VCaP (cell line): ENCODE data around the gene CCBE1.

Experiments used
- H3K27ac ChIP-seq: fragments of 450-650 bp; 2 replicates; pipeline ENCODE4 v1.5.1; 2017
- TF ChIP-seq, protein P1 (sequence below): fragments of 450-650 bp; conservative IDR thresholded peaks from 2 replicates; pipeline ENCODE4 v1.5.1; 2017; ENCODE audit warnings: mild to moderate bottlenecking, moderate library complexity

The CCBE1 gene

DNA sequence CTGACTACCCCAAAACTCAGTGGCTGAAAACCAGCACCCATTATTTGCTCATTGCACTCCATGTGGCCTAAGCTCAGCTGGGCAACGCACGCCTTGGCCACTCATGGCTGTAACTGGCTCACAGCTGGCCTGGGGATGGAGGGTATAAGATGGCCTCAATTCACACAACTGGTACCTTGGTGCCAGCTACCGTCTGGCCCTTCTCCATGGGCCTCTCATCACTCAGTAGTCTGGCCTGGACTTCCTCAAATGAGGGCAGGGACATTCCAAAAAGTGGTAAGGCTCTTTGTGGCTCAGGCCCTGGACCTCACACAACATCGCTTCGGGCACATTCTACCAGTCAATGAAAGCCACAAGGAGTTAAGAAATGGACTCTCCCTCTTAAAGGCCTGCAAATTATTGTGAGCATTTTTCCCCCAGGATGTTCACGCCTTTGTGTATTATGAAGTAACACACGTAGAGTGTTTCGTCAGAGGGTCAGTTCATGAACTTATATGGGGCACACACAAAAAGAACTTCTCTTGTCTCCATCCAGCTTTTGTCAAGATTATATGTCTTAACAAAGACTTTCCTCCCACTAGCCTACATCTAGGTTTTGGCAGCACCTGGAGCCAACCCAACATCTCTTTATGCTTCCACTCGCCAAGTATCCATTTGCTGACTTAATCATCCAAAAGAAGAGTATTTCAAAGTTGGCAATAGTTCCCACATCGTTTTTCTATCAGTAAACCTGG, 145.2 kb downstream of the CCBE1 start:
- no peak overlapping the region for H3K27ac ChIP-seq
- TF ChIP-seq, protein P1, sequence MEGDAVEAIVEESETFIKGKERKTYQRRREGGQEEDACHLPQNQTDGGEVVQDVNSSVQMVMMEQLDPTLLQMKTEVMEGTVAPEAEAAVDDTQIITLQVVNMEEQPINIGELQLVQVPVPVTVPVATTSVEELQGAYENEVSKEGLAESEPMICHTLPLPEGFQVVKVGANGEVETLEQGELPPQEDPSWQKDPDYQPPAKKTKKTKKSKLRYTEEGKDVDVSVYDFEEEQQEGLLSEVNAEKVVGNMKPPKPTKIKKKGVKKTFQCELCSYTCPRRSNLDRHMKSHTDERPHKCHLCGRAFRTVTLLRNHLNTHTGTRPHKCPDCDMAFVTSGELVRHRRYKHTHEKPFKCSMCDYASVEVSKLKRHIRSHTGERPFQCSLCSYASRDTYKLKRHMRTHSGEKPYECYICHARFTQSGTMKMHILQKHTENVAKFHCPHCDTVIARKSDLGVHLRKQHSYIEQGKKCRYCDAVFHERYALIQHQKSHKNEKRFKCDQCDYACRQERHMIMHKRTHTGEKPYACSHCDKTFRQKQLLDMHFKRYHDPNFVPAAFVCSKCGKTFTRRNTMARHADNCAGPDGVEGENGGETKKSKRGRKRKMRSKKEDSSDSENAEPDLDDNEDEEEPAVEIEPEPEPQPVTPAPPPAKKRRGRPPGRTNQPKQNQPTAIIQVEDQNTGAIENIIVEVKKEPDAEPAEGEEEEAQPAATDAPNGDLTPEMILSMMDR, result no peak

DNA sequence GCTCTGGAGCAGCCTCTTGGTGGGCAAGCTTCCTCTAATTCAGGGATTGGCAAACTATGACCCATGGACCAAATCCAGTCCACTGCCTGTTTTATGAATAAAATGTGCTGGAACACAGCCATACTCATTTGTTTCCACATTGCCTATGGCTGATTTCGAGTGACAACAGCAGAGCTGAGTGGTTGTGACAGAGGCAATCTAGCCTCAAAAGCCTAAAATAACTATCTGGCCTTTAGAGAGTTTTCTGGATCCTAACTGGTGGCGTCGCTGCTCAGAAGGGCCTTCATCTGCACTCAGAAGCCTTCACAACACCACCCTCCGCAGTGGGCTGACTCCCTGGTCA, 147.1 kb downstream of the CCBE1 start:
- H3K27ac ChIP-seq, result peak overlapping the region; percentile 77
- TF ChIP-seq, protein P1, result no peak

DNA sequence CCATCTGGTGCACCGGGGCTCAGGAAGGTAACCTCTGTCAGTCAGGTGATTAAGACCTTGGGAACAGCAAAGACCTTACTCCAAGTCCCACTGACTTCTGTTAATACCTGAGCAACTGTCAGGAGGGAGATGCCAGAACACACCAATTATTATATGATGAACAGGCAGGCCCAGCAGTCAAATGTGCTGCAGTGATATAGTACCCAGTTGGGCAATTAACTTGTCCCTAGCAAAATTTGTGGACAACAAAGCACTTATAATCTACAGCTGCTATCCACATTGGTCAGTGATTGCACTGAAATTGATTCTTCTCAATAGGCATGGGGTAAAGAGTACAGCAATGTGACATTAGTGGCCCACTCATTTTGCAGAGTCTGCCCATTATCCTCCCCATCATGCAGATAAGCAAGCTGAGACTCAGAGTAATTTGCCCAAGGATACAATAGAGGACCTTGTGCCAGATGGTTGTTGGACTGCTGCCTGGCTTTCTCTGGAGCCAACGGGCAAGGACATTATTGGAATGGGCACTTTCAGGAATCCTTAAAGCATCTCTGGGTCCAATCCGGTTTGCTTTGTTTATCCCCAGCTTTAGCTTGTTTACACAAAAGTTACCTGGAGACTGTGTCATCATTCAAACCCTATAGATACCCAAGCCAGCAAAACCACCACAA, 147.6 kb downstream of the CCBE1 start:
- TF ChIP-seq, protein P1, result no peak
- H3K27ac ChIP-seq, result peak overlapping the region; percentile 77

DNA sequence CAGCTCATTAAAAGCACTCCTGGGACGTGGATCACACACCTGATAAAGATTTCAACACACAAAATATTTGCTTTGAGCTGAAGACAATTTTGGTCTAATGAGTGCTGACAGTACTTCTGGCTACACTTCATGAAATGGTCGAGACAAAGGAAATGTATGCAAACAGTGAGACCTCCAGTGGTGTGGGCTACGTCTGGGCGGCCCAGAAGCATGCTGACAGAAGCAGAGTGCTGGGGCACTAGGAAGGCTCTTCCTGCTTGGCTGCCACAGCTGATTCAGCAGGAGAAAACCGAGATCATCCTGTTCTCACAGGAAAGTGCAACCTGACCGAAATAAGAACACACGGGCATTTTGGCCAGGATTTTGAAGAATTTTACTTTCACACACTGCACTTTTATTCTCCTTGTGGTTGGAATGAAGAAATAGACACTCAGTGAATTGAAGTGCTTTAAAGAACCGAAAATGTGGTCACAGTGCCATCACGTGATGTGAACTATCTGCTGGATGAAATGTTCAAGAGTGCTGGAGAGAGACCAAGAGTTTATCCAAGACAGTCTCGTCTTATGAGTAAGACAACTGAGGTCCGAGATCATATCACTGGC, 149.5 kb downstream of the CCBE1 start:
- H3K27ac ChIP-seq, result no peak overlapping the region
- TF ChIP-seq, protein P1, result no peak

DNA sequence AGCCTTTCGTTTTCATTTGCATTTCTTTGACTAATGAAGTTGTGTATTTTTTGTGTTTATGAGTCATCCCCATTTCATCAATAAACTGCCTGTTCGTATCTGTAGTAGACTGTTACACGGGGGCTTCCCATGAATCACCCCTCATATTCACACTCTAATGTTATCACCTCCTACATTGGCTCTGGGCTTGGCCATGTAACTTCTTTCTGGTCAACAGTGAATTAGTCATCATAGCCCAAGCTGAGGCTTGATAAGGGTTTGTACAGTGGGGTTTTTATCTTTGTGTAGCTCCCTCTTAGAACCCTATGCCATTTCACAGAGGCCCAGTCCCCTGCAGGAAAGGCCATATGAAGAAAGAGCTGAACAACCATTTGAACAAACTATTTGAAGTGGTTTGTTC, 151.0 kb downstream of the CCBE1 start:
- TF ChIP-seq, protein P1, result no peak
- no peak overlapping the region for H3K27ac ChIP-seq

DNA sequence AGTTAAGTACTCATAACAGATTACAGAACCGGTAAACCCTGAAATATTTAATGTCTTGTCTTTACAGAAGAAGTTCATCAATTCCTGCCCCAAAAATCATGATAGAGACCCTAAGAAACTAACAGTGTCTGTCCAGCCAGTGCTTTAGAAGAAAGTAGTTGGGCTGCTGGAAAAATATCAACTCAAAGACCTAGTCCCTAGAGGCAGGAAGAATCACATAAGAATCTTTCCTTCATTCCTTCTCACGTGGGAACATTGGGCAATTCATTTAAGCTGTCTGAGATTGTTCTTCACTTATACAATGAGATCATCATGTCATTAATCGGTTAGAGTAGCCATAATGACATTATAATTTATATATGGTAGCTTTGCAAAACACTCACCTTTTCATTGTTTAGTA, 156.4 kb downstream of the CCBE1 start:
- H3K27ac ChIP-seq, result no peak overlapping the region
- TF ChIP-seq, protein P1, result no peak

DNA sequence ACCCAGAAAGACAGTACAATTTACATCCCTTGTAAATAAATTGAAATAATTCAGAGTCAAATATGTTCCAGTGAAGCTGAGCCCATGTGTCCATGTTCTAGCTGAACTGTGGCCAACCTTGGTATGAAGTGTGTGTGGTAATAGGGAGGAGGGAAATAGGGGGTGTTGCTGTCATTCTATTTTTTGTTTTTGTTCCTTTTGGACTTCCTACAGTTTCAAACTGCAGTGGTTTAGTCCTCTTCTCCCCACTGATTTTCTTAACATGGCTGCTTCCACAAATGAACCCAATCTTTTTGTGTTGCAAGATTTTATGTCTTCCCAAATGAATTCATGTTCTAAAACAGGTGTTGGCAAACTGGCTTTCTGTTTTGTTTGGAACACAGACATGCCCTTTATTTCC, 156.9 kb downstream of the CCBE1 start:
- TF ChIP-seq, protein P1, result no peak
- H3K27ac ChIP-seq, result no peak overlapping the region
